Activated CD4-positive, alpha-beta T cell treated with anti-CD3 and anti-CD28 coated beads, Interleukin-2, amount 50 U/mL, for 1 hour (primary cell): ENCODE data around the gene AIFM3.
"Not testable (repeated sequence)": the region's sequence is repeated elsewhere in the genome, so short reads cannot be mapped to it uniquely, and the experiment has no call there.

Experiments
- DNase-seq: peaks from one replicate; pipeline ENCODE4 v3.0.0-alpha.2; 2020

Gene AIFM3

GRCh38 chr22:20942203-20942902, 24.7 kb upstream of the AIFM3 start:
- not testable (repeated sequence) for DNase-seq

GRCh38 chr22:20943104-20943933, 23.7 kb upstream of the AIFM3 start:
- DNase-seq, result no peak

GRCh38 chr22:20944042-20944441, 23.0 kb upstream of the AIFM3 start:
- DNase-seq, result no peak

DNA sequence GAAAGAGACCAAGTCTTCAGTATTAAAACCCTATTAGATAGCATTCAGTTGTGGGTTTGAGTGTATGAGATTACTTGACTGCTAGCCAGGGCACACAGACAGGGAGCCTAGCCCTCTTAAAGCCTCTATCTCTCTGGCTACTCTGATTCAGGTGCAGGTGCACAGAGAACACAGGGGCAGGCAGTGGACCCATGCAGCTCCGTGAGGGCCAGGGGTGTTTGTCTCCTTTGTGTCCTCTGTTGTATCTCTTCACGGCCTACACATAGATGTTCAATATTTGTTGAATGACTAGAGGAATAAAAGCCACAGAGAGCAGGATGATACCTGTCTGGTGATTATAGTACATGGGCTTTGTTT, 21.5 kb upstream of the AIFM3 start:
- no peak for DNase-seq

DNA sequence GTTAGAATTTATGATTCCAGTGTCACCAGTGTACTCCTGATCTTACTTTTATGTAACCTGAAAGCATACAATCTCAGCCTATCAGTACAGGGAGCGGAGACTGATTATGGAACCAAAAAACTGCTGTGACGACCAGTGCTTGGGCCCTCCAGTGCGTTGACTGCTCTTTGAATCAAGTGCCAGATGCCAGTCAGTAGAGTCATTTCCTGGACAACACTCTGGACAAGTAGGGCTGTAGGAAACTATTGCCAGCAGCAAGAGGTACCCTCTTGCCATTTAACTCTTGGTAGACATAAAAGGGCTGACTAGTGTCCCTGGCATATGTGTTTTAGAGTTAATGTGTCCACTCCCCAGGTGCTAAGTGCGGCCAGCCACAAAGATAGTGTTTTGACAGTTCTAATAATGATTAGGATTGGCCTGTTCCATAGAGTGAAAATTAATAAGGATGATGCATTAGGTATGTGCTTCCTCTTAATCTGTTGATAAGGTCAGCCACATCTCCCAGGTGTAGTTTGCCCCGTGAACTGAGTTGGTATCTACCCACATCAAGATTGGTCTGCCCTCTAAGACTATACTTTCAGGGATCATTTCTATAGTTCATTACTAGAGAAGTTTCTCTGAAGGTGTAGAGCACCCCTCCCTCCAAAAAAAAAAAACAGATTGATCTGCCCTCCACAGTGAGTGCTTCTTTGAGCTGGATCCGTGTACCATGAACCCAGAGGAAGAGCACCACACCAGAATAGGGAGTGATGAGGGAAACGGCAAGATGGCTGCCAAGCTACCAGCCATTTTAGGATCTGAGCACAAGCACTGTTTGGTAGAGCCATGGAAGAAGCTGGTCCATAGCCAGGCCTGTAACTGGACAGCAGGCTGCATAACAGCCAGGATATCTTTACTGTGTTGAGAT, 20.7 kb upstream of the AIFM3 start:
- no peak for DNase-seq

GRCh38 chr22:20946991-20947390, 20.1 kb upstream of the AIFM3 start:
- DNase-seq, result no peak

DNA sequence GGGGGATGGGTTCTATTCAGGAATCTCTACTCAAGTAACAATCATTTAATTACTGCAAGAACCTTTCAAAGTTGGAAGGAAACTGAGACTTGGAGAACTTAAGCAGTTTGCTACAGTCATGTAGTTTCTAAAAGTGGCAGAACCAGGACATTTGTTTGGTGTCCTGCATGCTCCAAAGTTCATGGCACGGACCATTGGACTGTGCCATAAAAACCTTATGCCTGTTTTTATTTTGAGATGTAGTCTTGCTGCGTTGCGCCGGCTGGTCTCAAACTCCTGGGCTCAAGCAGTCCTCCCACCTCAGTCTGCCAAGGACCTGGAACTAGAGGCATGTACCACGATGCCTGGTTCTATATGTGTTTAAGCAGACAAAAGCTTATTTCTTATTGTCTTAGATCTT, 18.6 kb upstream of the AIFM3 start:
- DNase-seq, result no peak

DNA sequence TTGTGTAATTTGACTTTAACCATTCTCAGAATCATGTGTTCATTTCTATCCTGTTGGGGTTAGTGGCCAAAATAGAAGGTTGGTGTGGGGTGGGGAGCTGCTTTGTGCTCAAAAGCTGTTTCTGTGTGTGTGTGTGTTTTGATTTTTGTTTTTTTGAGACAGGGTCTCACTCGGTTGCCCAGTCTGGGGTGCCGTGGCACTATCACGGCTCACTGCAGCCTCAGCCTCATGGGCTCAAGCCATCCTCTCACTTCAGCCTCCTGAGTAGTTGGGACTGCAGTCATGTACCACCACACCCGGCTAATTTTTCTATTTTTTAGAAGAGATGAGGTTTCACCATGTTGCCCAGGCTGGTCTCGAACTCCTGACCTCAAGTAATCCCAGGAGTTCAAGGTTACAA, 18.1 kb upstream of the AIFM3 start:
- DNase-seq, result no peak

DNA sequence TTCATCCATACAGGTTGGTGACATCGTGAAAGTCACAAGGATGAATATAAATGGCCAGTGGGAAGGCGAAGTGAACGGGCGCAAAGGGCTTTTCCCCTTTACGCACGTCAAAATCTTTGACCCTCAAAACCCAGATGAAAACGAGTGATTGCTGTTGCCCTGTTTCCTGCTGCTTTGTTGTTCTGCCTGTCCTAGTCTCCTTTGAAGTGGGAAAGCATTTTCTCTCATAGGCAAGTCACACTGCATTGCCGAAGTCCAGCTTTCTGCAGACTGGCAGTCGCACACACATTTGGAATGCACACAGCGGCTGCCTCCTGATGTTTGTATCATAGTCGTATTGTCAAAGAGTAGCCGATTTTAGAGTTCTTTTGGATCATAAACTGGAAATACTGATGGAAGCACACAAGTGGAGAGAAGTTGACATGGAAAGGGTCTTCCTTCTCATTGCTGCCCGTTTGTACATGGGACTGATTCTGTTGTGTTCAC, 17.3 kb upstream of the AIFM3 start:
- DNase-seq, result no peak

GRCh38 chr22:20951151-20951931, 15.7 kb upstream of the AIFM3 start:
- DNase-seq, result no peak

DNA sequence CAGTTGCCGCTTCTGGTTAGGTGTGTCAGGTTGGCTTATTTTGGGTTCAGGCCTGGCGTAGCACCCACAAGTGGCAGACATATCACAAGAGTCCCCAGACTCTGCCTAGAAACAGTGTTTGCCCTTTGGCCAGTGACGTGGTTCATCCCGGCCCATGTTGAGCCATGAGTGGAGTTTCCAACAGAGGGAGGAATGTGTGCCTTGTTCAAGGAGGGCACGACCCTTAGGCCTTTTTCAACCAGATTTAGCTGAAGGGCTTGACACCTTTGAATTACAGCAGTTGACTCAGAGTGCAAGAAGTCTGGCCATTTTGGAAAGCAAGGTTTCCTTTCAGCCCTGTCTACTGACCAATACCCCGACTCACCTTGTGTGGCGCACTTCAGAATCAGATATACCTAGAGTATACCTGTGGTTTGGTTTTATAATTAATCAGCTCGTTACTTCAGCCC, 15.1 kb upstream of the AIFM3 start:
- DNase-seq, result no peak

DNA sequence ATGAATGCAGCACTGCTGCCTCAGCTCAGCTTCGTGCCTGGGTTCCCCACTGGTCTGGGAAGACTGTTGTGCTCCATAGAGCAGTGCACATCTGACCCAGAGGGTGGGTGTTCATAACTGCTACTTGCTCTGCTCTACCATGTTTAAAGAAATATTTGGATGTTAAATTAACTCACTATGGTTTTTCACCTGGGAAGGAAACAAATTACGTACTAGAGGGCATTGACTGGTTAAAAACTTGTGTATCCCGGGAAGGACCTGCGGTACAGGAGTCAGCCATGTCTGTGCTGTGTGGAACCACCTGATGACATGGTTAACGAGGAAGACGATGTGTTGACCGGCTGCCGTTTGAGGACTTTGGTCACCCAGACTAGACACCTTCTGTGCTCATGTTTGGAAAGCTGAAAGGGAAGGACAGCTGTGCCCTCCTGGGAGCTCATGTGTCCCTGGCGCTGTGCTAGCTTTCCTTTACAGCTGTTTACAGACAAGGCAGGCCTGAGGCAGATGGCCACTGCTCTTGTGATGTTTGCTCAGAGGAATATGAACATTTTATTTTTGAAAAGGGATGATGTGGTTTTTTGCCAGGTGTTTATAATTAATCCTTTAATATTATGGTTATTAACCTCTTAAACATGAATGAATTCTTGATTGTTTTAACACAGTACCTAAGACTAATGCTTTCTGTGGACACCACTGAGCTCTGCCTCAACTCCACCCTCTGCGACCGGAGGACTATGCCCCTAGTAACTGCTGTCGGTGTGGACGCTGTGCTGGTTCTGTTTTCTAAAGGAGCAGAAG, 14.3 kb upstream of the AIFM3 start:
- DNase-seq, result no peak

DNA sequence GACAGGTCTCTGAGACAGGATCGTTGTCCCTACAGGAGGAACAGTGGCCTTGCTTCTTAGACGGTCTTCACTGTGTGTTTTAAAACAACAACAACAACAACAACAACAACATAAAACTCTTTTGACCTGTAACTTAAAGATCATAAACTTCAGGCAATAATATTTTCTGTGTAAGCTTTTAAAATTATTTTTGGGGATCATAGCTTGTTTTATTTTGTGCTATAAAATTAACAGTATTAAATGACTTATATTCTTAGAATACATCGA, 13.8 kb upstream of the AIFM3 start:
- DNase-seq, result no peak

DNA sequence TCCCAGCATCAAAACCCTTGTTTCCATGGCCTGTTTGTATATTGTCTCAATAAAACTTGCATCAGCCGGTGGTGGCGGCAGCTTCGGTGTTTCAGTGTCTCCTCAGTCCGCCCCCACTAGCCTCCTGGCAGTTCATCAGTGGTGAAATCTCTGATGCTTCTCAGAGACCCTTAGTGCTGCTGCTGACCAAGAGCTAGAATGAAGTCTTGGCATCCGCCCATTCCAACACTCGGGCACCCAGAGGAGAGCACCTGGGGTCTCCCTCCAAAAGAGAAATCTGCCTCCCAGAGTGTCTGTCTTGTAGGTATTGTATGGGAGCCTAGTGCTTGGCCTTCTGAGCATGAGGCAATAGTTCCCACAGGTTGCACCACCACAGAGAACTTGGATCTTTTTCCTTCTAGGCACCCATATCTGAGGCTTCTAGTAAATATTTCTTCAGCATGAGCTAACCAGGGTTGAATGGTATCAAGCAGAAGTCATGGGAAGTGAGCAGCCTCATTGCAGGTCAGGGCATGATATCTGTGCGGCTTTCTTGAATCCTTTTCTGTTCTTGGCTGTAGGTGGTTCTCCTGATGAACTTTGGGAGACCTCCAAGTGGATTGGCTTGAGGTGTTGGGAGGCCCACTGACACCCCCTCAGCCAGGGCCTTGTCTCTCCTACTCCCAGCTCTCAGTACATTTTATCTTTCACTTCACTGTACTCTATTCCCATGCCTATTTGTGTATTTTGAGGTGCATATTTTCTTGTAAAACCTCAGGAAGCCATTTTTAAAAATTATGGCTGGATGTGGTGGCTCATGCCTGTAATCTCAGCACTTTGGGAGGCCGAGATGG, 13.2 kb upstream of the AIFM3 start:
- no peak for DNase-seq

- no peak for DNase-seq
These were observed 11.5 kb upstream of the AIFM3 start for GRCh38 chr22:20955548-20955947.

DNA sequence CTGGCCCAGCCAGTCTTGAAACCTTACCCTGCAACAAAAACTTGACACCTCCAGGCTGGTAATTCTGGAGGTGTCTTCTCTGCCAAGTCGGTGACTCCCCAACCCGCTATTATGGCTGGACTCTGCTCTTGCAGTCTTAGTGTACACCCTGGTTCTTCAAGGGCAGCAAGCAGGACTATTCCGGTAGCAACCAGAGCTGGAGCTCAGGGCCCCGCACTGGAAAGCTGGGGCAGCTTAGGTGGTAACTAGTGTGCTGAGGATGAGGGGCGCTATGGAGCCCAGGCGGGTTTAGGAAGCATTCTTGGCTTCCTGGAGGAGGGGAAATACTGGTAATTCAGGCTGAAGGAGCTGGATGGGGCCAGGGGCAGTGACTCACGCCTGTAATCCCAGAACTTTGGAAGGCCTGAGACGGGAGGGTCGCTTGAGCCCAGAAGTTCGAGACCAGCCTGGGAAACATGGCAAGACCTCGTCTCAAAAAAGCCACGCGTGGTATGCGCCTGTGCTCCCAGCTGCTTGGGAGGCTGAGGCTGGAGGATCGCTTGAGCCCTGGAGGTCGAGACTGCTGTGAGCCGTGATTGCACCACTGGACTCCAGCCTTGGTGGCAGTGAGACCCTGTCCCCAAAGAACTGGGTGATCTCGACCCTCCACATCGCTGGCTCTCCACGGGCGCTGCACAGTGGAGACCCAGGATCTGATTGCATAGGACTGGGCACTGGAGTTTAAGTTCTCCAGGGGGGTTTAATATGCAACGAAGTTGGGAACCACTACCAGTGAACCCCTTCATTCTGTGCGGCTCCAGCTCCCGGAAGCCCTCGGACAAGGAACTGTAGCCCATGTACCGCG, 10.6 kb upstream of the AIFM3 start:
- DNase-seq, result no peak

DNA sequence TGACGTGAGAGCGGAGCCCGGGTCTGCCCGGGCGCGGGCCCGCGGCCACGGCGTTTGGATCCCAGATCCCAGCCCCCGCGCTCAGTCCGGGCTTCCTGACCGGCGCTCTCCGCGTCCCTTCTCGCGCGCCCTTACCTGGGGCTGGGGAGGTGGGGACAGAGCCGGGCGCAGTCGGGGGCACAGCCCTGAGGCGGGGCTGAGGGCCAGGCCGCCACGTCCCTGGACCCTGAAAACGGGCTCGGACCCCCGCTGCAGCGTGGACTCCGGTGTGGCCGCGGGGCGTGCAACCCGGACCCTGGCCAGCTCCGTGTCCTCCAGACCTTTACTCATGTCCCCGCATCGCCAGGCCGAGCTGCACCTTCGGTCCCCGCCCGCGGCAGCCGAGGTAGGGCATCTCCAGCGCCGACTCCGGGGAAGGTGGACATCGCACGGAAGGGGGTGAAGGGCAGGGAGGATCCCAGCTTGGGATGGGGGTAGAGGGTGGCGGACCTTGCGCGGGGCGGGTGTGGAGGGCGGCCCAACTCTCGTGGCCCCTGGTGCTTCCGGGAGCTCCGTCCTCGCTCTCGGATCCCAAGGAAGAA, 9.9 kb upstream of the AIFM3 start:
- DNase-seq, result no peak

GRCh38 chr22:20957683-20958431, 9.2 kb upstream of the AIFM3 start:
- no peak for DNase-seq
